Subcutaneous adipose tissue (tissue), 4 donors: ENCODE data around the gene FAM20B. TPM values are rescaled to one million over a fixed set of nuclear protein-coding genes. Genes with fewer than 3 reads are reported as not detected.

Experiments
- total RNA-seq, 4 donors: library from RNA; depleted of rRNA; stranded (reverse); fragments of >200 nt; gene quantifications; one replicate each; pipeline ENCODE4 v1.1.0, GENCODE V29; 2016
- TF ChIP-seq, protein P1 (sequence below): fragments of 450-650 bp; IDR thresholded peaks from one replicate; pipeline ENCODE4 v1.5.1; 2016; ENCODE audit warnings: low read depth, mild to moderate bottlenecking, control low read depth, antibody characterized with exemption, moderate library complexity

Gene FAM20B
- total RNA-seq, 4 donors from 2014 or later: 20.6 to 44.2 (median 27.4) TPM

DNA sequence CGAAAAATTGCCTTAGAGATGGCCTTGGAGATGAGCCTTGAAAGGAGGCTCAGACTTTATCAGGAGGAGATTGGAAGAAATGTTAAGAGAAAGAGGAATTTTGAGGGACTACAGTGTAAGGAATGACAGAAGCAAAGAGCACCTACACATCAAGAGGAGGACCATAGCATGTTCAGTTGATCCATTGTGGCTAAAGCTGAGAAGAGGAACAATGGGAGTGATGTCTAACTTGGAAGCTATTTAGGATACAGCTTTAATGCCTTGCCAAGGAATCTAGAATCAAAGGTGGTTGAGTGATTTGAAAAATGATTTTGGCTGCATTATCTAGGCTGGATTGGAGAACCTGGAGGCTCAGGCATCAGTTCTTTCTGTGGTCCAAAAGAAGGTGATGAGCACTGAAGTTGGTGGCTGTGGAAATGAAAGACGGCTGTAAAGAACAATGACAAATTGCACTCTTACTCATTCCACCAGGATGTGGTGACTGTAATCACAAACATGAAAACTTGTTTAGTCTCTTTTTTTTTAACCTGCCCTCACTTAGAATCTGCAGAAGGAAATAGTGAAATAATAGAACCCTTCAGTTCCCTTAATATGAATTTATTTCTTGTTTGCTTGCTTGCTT lies 11.3 kb downstream of the FAM20B start:
- TF ChIP-seq, protein P1, sequence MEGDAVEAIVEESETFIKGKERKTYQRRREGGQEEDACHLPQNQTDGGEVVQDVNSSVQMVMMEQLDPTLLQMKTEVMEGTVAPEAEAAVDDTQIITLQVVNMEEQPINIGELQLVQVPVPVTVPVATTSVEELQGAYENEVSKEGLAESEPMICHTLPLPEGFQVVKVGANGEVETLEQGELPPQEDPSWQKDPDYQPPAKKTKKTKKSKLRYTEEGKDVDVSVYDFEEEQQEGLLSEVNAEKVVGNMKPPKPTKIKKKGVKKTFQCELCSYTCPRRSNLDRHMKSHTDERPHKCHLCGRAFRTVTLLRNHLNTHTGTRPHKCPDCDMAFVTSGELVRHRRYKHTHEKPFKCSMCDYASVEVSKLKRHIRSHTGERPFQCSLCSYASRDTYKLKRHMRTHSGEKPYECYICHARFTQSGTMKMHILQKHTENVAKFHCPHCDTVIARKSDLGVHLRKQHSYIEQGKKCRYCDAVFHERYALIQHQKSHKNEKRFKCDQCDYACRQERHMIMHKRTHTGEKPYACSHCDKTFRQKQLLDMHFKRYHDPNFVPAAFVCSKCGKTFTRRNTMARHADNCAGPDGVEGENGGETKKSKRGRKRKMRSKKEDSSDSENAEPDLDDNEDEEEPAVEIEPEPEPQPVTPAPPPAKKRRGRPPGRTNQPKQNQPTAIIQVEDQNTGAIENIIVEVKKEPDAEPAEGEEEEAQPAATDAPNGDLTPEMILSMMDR: no peak

- TF ChIP-seq, protein P1: no peak
Observed at GRCh38 chr1:179038528-179039281, 13.0 kb downstream of the FAM20B start.

DNA sequence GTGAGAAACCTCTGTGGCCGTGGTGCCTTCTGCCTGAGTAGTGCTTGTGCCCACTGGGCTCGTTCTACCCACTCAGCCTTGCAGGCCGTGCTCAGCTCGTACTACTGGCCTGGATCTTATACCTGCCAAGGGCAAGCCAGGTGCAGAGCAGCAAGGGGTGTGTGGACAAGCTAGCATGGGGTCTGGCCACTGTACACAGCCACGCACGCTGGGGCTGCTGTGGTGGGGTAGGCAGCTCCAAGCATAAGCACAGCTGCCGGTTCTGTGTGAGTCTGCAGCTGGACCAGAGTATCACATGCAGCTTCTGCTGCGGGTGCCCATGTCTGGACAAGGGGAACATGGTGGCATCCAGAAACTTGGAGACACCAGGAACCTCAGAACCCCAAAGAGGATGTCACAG lies 16.4 kb downstream of the FAM20B start:
- TF ChIP-seq, protein P1: no peak

- TF ChIP-seq, protein P1: no peak
Observed at GRCh38 chr1:179042700-179043099, 17.0 kb downstream of the FAM20B start.

GRCh38 chr1:179043266-179043665 lies 17.6 kb downstream of the FAM20B start:
- TF ChIP-seq, protein P1: no peak

- TF ChIP-seq, protein P1: no peak
Observed at GRCh38 chr1:179043907-179044306, 18.2 kb downstream of the FAM20B start.

DNA sequence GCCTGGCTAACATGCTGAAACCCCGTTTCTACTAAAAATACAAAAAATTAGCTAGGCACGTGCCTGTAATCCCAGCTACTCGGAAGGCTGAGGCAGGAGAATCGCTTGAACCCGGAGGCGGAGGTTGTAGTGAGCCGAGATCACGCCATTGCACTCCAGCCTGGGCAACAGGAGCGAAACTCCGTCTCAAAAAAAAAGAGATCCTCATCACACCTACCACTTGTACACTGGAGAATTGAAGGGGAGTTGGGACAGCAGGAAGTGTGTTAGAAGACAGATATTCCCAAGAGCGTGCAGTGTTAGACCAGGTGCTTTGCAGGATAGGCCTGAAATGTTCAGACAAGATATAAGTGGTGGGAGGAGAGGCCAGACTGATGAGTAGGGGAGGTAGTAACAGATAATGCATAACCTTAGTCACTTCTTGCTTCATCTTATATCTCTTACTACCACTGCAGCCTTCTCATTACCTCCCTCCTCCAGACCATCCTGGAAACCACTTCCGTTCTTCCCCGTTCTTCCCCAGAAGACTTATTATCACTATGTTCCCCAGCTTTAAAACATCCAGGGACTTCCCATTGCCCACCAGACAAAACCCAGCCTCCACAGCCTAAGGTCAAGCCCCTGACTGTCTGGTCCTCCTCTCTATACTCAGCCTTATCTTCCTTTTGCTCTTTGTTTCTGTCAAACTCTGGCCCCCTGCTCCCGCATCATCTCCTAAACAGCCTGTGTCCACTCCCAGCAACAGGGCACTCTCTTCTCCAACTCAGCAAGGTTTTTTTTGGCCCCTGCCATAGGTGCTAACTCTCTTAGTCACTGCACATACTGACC lies 21.3 kb downstream of the FAM20B start:
- TF ChIP-seq, protein P1: no peak
